HG02588 (cell line): ENCODE measurements around the gene TRNP1.
"Not testable (repeated sequence)": the region's sequence is repeated elsewhere in the genome, so short reads cannot be mapped to it uniquely, and the experiment has no call there.

Experiments
- ATAC-seq: cut with Tn5 transposase; IDR thresholded peaks from one replicate; pipeline ENCODE4 v1.9.1; 2021; ENCODE audit warnings: mild to moderate bottlenecking, moderate library complexity; ENCODE audit not compliant: unreplicated experiment

TRNP1 gene

GRCh38 chr1:26972390-26972789 is 21.1 kb upstream of the TRNP1 start:
- no peak for ATAC-seq

GRCh38 chr1:26972821-26973220 is 20.7 kb upstream of the TRNP1 start:
- ATAC-seq, result no peak

- no peak for ATAC-seq
Observed at GRCh38 chr1:26976621-26977510, 16.6 kb upstream of the TRNP1 start.

- no peak for ATAC-seq
Observed at GRCh38 chr1:26978901-26979300, 14.6 kb upstream of the TRNP1 start.

- ATAC-seq, result no peak
Observed at GRCh38 chr1:26981146-26981846, 12.2 kb upstream of the TRNP1 start.

GRCh38 chr1:26983863-26984262 is 9.6 kb upstream of the TRNP1 start:
- ATAC-seq, result no peak

GRCh38 chr1:26984291-26984690 is 9.2 kb upstream of the TRNP1 start:
- no peak for ATAC-seq

- ATAC-seq, result no peak
Observed at GRCh38 chr1:26986658-26987057, 6.8 kb upstream of the TRNP1 start.

GRCh38 chr1:26989403-26990109 is 3.9 kb upstream of the TRNP1 start:
- ATAC-seq, result not testable (repeated sequence)

GRCh38 chr1:26991310-26992116 is 2.0 kb upstream of the TRNP1 start:
- ATAC-seq, result no peak

- no peak for ATAC-seq
Observed at GRCh38 chr1:26994020-26994786, 711 bp downstream of the TRNP1 start.

GRCh38 chr1:26994787-26995517 is 1.5 kb downstream of the TRNP1 start:
- no peak for ATAC-seq

GRCh38 chr1:26996024-26996423 is 2.5 kb downstream of the TRNP1 start:
- no peak for ATAC-seq

- no peak for ATAC-seq
Observed at GRCh38 chr1:26996665-26997064, 3.2 kb downstream of the TRNP1 start.

GRCh38 chr1:26998429-26999300 is 5.2 kb downstream of the TRNP1 start:
- ATAC-seq, result no peak

- ATAC-seq, result no peak
Observed at GRCh38 chr1:26999440-26999987, 6.0 kb downstream of the TRNP1 start.

GRCh38 chr1:27000090-27000816 is 6.8 kb downstream of the TRNP1 start:
- ATAC-seq, result no peak
